ENCODE measurements around the gene SELENOO. TPM values are rescaled to one million over a fixed set of nuclear protein-coding genes. Genes with fewer than 3 reads are reported as not detected.

SELENOO gene
- total RNA-seq, 1 experiment from 2014 or later: 19.0 TPM

DNA sequence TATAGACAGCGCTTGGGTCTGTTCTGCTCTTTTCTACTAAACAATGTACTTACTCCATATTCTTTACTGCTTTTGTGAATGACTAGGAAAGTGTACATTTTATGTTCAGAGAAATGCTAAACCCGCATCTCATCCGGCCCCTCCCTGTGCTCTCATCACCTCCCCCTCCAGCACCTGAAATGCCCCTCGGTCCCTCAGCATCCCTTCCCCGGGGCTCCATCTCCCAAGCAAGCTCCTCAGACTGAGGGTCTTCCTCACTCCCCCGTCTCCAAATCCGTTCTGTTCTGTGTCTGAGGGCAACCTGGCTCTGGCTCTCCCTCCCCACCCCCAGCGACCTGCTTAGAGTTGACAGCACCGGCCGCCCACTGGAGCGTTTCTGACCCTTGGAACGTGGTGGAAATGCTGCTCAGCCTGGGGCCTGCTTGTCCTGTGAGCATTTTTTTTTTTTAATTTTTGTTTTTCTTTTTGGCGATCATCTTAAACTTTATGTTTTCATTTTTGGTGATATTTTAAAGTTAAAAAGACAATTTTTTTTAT is 1.4 kb downstream of the SELENOO start:
- no peak overlapping the region for H4K5ac ChIP-seq (ENCODE audit: insufficient read length, low read depth, low read length)
- Mint-ChIP-seq H3K27me3 (ENCODE audit: low read depth) (no peaks in the 10 kb centered on the region), H3K4me1 (peaks cover 12 to 17% of the 10 kb centered on the region in 2 experiments), H3K36me3 (ENCODE audit: insufficient read depth in 1 of 3, low read depth in 3 of 3) (peaks cover 16 to 40% (median 35%) of the 10 kb centered on the region in 3 experiments), H3K4me3 (peak overlapping the region; percentile 72 to 86), H3K9me3 (peaks cover 5 to 6% of the 10 kb centered on the region in 2 experiments; a peak in 3 of 5 replicates), H3K27ac (peak overlapping the region in 1 of 3 experiments; percentile 89; a peak in 1 of 7 replicates)
- no peaks in the 10 kb centered on the region for H3K27me3 ChIP-seq (ENCODE audit: insufficient read depth, low read length)
- no peak overlapping the region for H2BK120ac ChIP-seq (ENCODE audit: low read depth, low read length, poor library complexity, severe bottlenecking)
- no peak overlapping the region for H3K14ac ChIP-seq (ENCODE audit: insufficient read depth, low read length)
- H3K23ac ChIP-seq (ENCODE audit: insufficient read length, low read depth, low read length): no peak overlapping the region
- no peak overlapping the region for H2BK15ac ChIP-seq (ENCODE audit: low read depth, low read length)
- H3K18ac ChIP-seq (ENCODE audit: insufficient read length, low read depth, low read length): no peak overlapping the region
- no peaks in the 10 kb centered on the region for H3K9me3 ChIP-seq (ENCODE audit: control insufficient read depth, low read depth, low read length)
- peaks cover 13% of the 10 kb centered on the region for H3K23me2 ChIP-seq (ENCODE audit: insufficient read length, low read depth, low read length, poor library complexity, severe bottlenecking)
- H2BK20ac ChIP-seq (ENCODE audit: low read depth, low read length, poor library complexity, severe bottlenecking): no peak overlapping the region
- TF ChIP-seq, protein P1, sequence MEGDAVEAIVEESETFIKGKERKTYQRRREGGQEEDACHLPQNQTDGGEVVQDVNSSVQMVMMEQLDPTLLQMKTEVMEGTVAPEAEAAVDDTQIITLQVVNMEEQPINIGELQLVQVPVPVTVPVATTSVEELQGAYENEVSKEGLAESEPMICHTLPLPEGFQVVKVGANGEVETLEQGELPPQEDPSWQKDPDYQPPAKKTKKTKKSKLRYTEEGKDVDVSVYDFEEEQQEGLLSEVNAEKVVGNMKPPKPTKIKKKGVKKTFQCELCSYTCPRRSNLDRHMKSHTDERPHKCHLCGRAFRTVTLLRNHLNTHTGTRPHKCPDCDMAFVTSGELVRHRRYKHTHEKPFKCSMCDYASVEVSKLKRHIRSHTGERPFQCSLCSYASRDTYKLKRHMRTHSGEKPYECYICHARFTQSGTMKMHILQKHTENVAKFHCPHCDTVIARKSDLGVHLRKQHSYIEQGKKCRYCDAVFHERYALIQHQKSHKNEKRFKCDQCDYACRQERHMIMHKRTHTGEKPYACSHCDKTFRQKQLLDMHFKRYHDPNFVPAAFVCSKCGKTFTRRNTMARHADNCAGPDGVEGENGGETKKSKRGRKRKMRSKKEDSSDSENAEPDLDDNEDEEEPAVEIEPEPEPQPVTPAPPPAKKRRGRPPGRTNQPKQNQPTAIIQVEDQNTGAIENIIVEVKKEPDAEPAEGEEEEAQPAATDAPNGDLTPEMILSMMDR (conservative IDR thresholded peaks at IDR 0.05): no peak
- H3K56ac ChIP-seq (ENCODE audit: insufficient read length, low read depth, low read length): no peak overlapping the region
- no peak overlapping the region for H3K4ac ChIP-seq (ENCODE audit: low read depth, low read length)
- H3K79me1 ChIP-seq (ENCODE audit: insufficient read depth, low read depth, low read length, poor library complexity, severe bottlenecking): no peaks in the 10 kb centered on the region
- H3K79me2 ChIP-seq (ENCODE audit: insufficient read depth, low read length): no peaks in the 10 kb centered on the region; the same call in 1 of the 2 replicates
- H2BK5ac ChIP-seq (ENCODE audit: insufficient read length, low read length): no peak overlapping the region
- no peak overlapping the region for H3T11ph ChIP-seq (ENCODE audit: low read length)
- no peak overlapping the region for H4K91ac ChIP-seq (ENCODE audit: insufficient read length, low read depth, low read length)
- H4K20me1 ChIP-seq (ENCODE audit: control insufficient read depth, insufficient read depth, insufficient read length): peaks cover 3% of the 10 kb centered on the region
- H2AK5ac ChIP-seq (ENCODE audit: insufficient read length, low read length): no peak overlapping the region
- no peak overlapping the region for H4K8ac ChIP-seq (replicated peaks; ENCODE audit: insufficient read length, low read depth, low read length)
- H3K9ac ChIP-seq (ENCODE audit: extremely low read depth, insufficient read length, low read length): no peak overlapping the region
- H3K27ac ChIP-seq (ENCODE audit: insufficient read length, low read depth, low read length): no peak overlapping the region
- H2BK12ac ChIP-seq (ENCODE audit: insufficient read length, low read depth, low read length): no peak overlapping the region
- peak overlapping the region; percentile 54 for H3K4me2 ChIP-seq (ENCODE audit: insufficient read depth, insufficient read length, low read length)
- no CpG with 5 or more reads among the region's 13 CpGs for WGBS (ENCODE audit: extremely low coverage, insufficient read length, low lambda C conversion rate)
- DNase-seq: no peak
- no peak overlapping the region for H2AFZ ChIP-seq (ENCODE audit: low read length)
- H3K4me1 ChIP-seq (ENCODE audit: insufficient read depth, low read length): no peaks in the 10 kb centered on the region

Data from H9 (cell line).